ENCODE measurements around the gene DYRK3. TPM values are rescaled to one million over a fixed set of nuclear protein-coding genes. Genes with fewer than 3 reads are reported as not detected.

The DYRK3 gene
- total and polyA plus RNA-seq, 2 of the 13 experiments (the other 11 are each of a cell fraction or from before 2014, with no cell fraction given) = 0.48 to 2.8 TPM

- TF ChIP-seq NFE2L2 (IDR thresholded peaks at IDR 0.05; ENCODE audit: low read length) = no peak
- TF ChIP-seq MEF2D (CRISPR knock-in tag; IDR thresholded peaks at IDR 0.05) = peak; percentile 29; the same call in 1 of the 2 replicates
- no peak for TF ChIP-seq CEBPZ (IDR thresholded peaks at IDR 0.05; ENCODE audit: low read length)
- TF ChIP-seq ZNF703 (CRISPR knock-in tag; IDR thresholded peaks at IDR 0.05; ENCODE audit: borderline replicate concordance) = no peak; the same call in 1 of the 2 replicates
- no peak for TF ChIP-seq HIC2 (CRISPR knock-in tag; IDR thresholded peaks at IDR 0.05; ENCODE audit: low read depth)
- TF ChIP-seq ZXDC (CRISPR knock-in tag; IDR thresholded peaks at IDR 0.05) = no peak
- peak; percentile 87 for TF ChIP-seq ZFP91 (CRISPR knock-in tag; IDR thresholded peaks at IDR 0.05; ENCODE audit: borderline replicate concordance)
- TF ChIP-seq NR0B2 (CRISPR knock-in tag; IDR thresholded peaks at IDR 0.05) = peak; percentile 88
- no peak; the same call in 1 of the 2 replicates for TF ChIP-seq NFYC (CRISPR knock-in tag; IDR thresholded peaks at IDR 0.05)
- TF ChIP-seq HDAC2 (CRISPR knock-in tag; IDR thresholded peaks at IDR 0.05) = peak; percentile 57
- no peak for TF ChIP-seq GFI1 (CRISPR knock-in tag; IDR thresholded peaks at IDR 0.05; ENCODE audit: borderline replicate concordance)
- no peak for TF ChIP-seq TAF15 (IDR thresholded peaks at IDR 0.05; ENCODE audit: low read depth, low read length, poor library complexity, severe bottlenecking)
- TF ChIP-seq HINFP (CRISPR knock-in tag; IDR thresholded peaks at IDR 0.05; ENCODE audit: low read depth) = peak; percentile 75; the same call in 1 of the 2 replicates
- TF ChIP-seq ONECUT2 (CRISPR knock-in tag; IDR thresholded peaks at IDR 0.05) = no peak
These were observed at the start of gene DYRK3 (continued) for GRCh38 chr1:206635080-206635977.
